Esophagus squamous epithelium (tissue), 5 donors: ENCODE data around the gene ORC1. TPM values are rescaled to one million over a fixed set of nuclear protein-coding genes. Genes with fewer than 3 reads are reported as not detected.

ENCODE experiments used
- DNase-seq: peaks from one replicate; lab custom pipeline; 2025; lab: John Stamatoyannopoulos, UW
- H3K27ac ChIP-seq, 4 donors: fragments of 200-600 bp; sonication (generic); one replicate each; pipeline ENCODE4 v1.5.1; 2016 to 2019; ENCODE audit warnings: mild to moderate bottlenecking in 1 of 4
- H3K27me3 ChIP-seq, 4 donors: fragments of 200-600 bp; sonication (generic); 1 replicate in 3 of 4; 2 replicates in 1 of 4; pipeline versions ENCODE4 v1.5.1 to v1.6.0; 2017 to 2021; ENCODE audit warnings: antibody characterized with exemption in 1 of 4
- H3K36me3 ChIP-seq, 3 donors: fragments of 200-600 bp; sonication (generic); one replicate each; pipeline ENCODE4 v1.5.1; 2016 to 2019
- H3K4me1 ChIP-seq, 3 donors: fragments of 200-600 bp; sonication (generic); one replicate each; pipeline ENCODE4 v1.5.1; 2017 to 2019
- H3K4me3 ChIP-seq, 4 donors: fragments of 200-600 bp; sonication (generic); 1 replicate in 3 of 4; 2 replicates in 1 of 4; pipeline ENCODE4 v1.5.1; 2016 to 2019; ENCODE audit warnings: mild to moderate bottlenecking in 2 of 4, moderate library complexity in 1 of 4
- H3K9me3 ChIP-seq, 3 donors: fragments of 200-600 bp; sonication (generic); one replicate each; pipeline ENCODE4 v1.5.1; 2016 to 2019
- CTCF ChIP-seq, 6 experiments: fragments of 450-650 bp in 4 of 6; fragments of 200-600 bp in 2 of 6; sonication (generic) in 2 of 6; IDR thresholded peaks; one replicate each; pipeline ENCODE4 v1.5.1; 2016 to 2019; ENCODE audit warnings: antibody characterized with exemption in 6 of 6, mild to moderate bottlenecking in 4 of 6, moderate library complexity in 4 of 6
- POLR2A ChIP-seq, 4 donors: fragments of 450-650 bp; IDR thresholded peaks; one replicate each; pipeline ENCODE4 v1.6.1; 2017; ENCODE audit warnings: antibody characterized with exemption in 4 of 4, mild to moderate bottlenecking in 4 of 4, moderate library complexity in 3 of 4
- WGBS, 2 donors: methylation state at CpG; one replicate each; pipeline ENCODE4 v1.1.5; 2018; 5-methylcytosine and 5-hydroxymethylcytosine counted together
- intact Hi-C: fragments of 100-400 bp; cut with DNase I; formaldehyde crosslinking; loops from one replicate; pipeline ENCODE4 v1.15.0; 2022
- total RNA-seq, 4 donors: library from RNA; depleted of rRNA; stranded (reverse); fragments of >200 nt; gene quantifications; one replicate each; pipeline ENCODE4 v1.1.0, GENCODE V29; 2016
- donor health status: DM: yes; HTN: yes; CAD: no.

Gene ORC1
- total RNA-seq, 4 donors from 2014 or later = 1.7 to 10.3 (median 4.3) TPM

- TF ChIP-seq CTCF (IDR thresholded peaks at IDR 0.05) (no peak), POLR2A (IDR thresholded peaks at IDR 0.05) (no peak)
- DNase-seq = no peak
- H3K27ac ChIP-seq = peak overlapping the region in 1 of 4 donors; percentile 33
- H3K9me3 ChIP-seq = no peaks in the 10 kb centered on the region
- no peak overlapping the region for H3K4me3 ChIP-seq
- H3K36me3 ChIP-seq = peaks cover 0 to 86% (median 8%) of the 10 kb centered on the region in 3 donors
- WGBS, 2 donors = 89 to 97% methylated on average over 1 of the region's 1 CpG
- peaks cover 0 to 11% (median 0%) of the 10 kb centered on the region in 3 donors for H3K4me1 ChIP-seq
- H3K27me3 ChIP-seq = no peaks in the 10 kb centered on the region
- intact Hi-C loops = loop anchor here (10.0 kb wide), 1 partner anchor 260 kb away; no protein-coding TSS in a partner anchor
Measured at GRCh38 chr1:52424813-52425212, 20.6 kb upstream of the ORC1 start.

- H3K27ac ChIP-seq = peak overlapping the region in 1 of 4 donors; percentile 33
- H3K4me3 ChIP-seq = no peak overlapping the region
- TF ChIP-seq POLR2A (IDR thresholded peaks at IDR 0.05) = no peak
- no peak for TF ChIP-seq CTCF (IDR thresholded peaks at IDR 0.05)
- H3K27me3 ChIP-seq = no peaks in the 10 kb centered on the region
- intact Hi-C loops = loop anchor here (10.0 kb wide), 1 partner anchor 261 kb away; no protein-coding TSS in a partner anchor
- peaks cover 0 to 11% (median 0%) of the 10 kb centered on the region in 3 donors for H3K4me1 ChIP-seq
- peaks cover 0 to 86% (median 12%) of the 10 kb centered on the region in 3 donors for H3K36me3 ChIP-seq
- DNase-seq = no peak
- no peaks in the 10 kb centered on the region for H3K9me3 ChIP-seq
Measured at GRCh38 chr1:52424231-52424636, 20.0 kb upstream of the ORC1 start.

GRCh38 chr1:52423771-52424170, 19.5 kb upstream of the ORC1 start:
- Histone ChIP-seq H3K4me1 (peaks cover 0 to 11% (median 0%) of the 10 kb centered on the region in 3 donors), H3K36me3 (peaks cover 0 to 88% (median 12%) of the 10 kb centered on the region in 3 donors), H3K9me3 (no peaks in the 10 kb centered on the region), H3K27ac (no peak overlapping the region), H3K4me3 (no peak overlapping the region), H3K27me3 (no peaks in the 10 kb centered on the region)
- DNase-seq = no peak
- WGBS, 2 donors = 54 to 64% methylated on average over 9 of the region's 9 CpGs
- TF ChIP-seq CTCF (IDR thresholded peaks at IDR 0.05) (no peak), POLR2A (IDR thresholded peaks at IDR 0.05) (no peak)
- intact Hi-C loops = loop anchor here (10.0 kb wide), 1 partner anchor 261 kb away; no protein-coding TSS in a partner anchor

- peaks cover 0 to 89% (median 12%) of the 10 kb centered on the region in 3 donors for H3K36me3 ChIP-seq
- DNase-seq = no peak
- H3K9me3 ChIP-seq = no peaks in the 10 kb centered on the region
- 97 to 98% methylated on average over 2 of the region's 2 CpGs for WGBS, 2 donors
- no peaks in the 10 kb centered on the region for H3K27me3 ChIP-seq
- H3K27ac ChIP-seq = no peak overlapping the region
- intact Hi-C loops = loop anchor here (10.0 kb wide), 1 partner anchor 262 kb away; no protein-coding TSS in a partner anchor
- peaks cover 0 to 11% (median 0%) of the 10 kb centered on the region in 3 donors for H3K4me1 ChIP-seq
- no peak for TF ChIP-seq CTCF (IDR thresholded peaks at IDR 0.05)
- no peak for TF ChIP-seq POLR2A (IDR thresholded peaks at IDR 0.05)
- no peak overlapping the region for H3K4me3 ChIP-seq
Measured at GRCh38 chr1:52423055-52423454, 18.8 kb upstream of the ORC1 start.

GRCh38 chr1:52420713-52421112, 16.5 kb upstream of the ORC1 start:
- Histone ChIP-seq H3K4me3 (no peak overlapping the region), H3K36me3 (peaks cover 0 to 94% (median 20%) of the 10 kb centered on the region in 3 donors), H3K9me3 (no peaks in the 10 kb centered on the region), H3K27ac (no peak overlapping the region), H3K27me3 (no peaks in the 10 kb centered on the region), H3K4me1 (no peaks in the 10 kb centered on the region)
- intact Hi-C loops = loop anchor here (10.0 kb wide), 1 partner anchor 264 kb away; no protein-coding TSS in a partner anchor
- no peak for TF ChIP-seq CTCF (IDR thresholded peaks at IDR 0.05)
- no peak for TF ChIP-seq POLR2A (IDR thresholded peaks at IDR 0.05)
- DNase-seq = no peak
- 94 to 96% methylated on average over 1 of the region's 1 CpG for WGBS, 2 donors
